NCI-H1417 treated with DMSO at 0.1 percent for 48 hours (cell line): ENCODE data around the gene LRRC8C.
"Not testable (repeated sequence)": the region's sequence is repeated elsewhere in the genome, so short reads cannot be mapped to it uniquely, and the experiment has no call there.

Experiments used
- DNase-seq: peaks from one replicate; lab custom pipeline; 2025; lab: John Stamatoyannopoulos, UW

The LRRC8C gene

DNA sequence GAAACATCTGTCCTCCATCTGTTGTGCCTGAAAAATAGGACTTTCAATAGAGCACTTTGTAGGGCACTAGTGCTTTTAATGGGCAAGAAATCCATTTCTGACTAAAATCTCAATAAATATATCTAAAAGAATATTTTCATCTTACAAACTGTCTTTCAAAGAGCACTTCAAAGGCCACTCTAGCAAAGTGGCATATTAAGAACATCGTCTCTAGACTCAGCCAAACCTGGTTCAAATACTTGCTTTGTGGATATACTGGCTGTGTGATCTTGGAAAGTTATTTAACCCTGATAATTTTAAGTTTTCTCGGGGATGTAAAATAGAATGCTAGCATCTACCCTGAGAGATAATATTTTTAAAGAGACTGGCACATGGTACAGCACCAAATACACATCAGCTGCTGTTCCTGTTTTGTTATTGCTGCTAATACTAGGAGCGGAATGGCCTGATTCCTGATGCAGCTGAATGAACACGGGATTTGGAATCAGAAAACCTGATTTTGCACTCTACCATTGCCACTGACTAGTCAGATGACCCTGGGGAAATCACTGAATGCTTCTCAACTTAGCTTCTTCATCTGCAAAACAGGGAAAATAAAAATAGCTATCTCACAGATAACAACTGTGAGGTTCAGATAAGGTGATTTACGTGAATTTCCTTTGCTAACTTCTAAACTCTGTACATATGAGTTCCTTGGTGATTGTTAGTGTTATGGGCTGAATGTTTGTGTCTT is 25.2 kb upstream of the LRRC8C start:
- no peak for DNase-seq

DNA sequence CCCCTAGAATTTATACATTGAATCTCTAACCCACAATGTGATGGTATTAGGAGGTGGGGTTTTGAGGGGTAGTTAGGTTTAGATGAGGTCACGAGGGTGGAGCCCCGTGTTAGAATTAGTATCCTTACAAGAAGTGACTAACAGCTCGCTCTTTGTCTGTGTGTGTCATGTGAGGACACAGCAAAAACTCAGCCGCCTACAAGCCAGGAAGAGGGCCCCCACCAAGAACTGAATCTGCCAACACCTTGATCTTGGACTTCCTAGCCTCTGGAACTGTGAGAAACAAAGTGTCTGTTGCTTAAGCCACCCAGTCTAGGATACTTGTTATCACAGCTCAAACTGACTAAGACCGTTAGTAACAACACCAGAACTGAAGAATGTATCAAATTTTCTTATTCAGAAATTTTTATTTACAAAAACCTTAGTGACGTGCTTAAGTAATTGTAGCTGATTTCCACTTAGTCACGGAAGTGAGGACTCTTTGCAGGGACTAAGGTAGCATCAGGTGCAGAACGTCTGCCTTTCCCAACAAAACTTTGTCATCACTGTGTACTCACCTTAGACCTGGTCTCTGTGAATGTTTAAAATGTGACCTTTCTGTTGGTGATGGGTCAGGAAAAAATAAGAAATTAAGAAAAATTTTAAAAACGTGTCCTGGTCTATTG is 24.5 kb upstream of the LRRC8C start:
- DNase-seq: no peak

DNA sequence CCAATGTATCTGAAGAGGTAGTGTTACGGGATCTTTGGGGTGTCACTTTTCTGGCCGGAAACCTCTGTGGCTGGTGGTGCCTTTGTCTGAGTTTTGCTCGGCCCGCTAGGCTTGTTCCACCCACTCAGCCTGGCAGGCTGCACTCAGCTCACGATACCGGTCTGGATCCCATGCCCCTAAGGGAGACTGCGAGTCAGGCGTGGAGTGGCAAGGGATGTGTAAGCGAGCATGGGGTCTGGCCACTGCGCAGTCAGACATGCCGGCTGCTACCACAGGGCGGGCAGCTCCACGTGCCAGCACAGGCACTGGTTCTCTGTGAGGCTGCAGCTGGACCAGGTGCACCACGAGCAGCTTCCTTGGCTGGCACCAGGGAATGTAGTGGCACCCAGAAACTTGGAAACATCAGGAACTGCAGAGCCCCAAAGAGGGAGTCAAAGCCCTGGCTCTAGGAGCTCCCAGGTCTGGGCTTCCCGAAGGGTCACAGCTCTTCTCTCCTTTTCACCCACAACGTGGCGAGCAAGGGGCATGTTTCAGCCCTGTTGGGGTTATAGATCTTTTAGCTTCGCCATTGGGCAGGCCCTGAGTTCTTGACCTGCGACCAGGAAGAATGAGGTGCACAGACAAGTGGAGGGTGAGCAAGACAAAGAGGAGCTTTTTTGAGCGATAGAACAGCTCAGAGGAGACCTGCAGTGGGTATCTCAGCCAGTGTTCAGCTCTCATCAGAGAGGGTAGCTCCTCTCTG is 23.8 kb upstream of the LRRC8C start:
- no peak for DNase-seq

DNA sequence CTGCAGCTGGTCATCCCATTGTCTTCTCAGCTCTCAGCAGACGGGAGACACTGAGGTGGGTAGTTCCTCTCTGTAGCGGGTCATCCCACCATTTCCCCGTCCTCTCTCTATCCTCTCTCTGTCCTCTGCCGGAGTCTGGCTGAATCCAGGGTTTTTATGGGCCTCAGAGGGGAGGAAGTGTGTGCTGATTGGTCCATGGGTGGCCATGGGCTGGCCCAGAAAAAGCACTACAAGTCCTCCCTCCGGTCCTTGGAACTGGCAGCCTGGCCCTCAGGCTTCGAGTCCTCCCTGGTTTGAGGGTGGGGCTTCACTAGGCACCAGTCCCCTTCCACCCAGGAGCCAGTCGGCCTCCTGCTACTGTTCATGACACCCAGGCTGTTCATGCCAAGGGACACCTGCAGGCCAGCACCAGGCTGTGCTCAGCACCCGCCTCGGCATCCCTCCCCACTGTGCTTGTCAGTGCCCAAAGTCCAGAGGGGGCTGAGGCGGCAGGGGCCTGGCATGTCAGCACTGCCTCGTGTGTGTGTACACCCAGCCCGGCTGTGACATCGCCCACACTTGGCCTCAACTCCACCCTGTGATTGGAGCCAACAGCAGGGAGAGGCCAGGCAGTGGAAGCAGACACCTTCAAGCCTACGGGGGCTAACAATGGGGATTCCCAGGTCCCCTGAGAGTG is 23.0 kb upstream of the LRRC8C start:
- DNase-seq: no peak

DNA sequence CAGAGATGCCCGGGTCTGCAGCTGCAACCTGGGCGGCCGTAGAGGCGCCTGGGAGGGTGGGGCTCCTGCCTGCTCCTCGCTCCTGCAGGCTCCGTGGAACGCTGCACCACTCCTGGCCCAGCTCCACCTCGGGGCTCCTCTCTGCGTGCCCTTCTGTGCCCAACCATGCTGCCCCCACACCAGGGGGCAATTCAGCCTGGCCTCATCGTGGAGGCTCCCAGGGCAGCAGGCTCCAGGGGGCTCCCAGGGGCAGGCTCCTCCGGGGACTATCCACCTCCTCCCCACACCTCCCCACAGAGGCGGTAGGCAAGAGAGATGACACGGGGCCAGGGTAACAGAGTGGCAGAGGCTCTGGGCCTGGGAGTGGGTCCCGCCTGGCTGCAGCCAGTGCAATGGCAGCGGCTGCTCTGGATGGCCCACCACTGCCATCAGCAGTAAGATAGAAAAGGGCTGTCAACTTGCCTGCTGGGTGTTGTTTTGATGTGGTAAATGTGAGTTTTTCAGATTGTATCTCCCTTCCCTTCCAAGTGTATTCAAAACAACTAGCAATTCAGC is 22.4 kb upstream of the LRRC8C start:
- no peak for DNase-seq

DNA sequence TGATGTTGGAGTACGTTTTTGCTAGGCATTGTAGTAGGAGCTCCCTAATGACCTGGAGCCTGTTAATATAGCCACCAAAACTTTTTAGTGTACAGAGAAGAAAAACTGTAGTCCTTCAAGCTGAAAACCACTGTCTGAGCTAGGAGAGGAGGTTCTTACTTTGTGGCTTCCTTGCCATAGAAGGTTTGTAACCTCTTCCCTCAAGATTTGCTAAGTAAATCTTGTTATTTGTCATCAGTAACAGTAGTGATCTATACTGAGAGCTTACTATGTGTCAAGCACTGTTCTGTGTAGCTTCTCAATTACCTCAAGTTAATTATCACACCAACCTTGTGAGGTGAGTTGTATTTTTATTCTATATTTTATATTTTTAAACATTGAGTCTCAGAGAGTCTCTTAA is 21.2 kb upstream of the LRRC8C start:
- no peak for DNase-seq

DNA sequence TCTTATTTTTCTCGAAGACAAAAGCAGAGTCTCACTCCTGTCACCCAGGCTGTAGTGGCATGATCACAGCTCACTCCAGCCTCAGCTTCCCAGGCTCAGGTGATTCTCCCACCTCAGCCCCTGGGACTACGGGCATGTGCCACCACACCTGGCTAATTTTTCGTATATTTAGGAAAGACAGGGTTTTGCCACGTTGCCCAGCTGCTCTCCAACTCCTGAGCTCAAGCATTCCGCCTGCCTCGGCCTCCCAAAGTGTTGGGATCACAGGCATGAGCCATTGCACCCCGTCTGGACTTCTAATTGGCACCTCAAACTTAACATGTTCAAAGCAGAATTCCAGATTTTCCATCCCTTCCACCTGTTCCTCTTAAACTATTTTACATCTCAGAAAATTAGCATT is 19.0 kb upstream of the LRRC8C start:
- no peak for DNase-seq

DNA sequence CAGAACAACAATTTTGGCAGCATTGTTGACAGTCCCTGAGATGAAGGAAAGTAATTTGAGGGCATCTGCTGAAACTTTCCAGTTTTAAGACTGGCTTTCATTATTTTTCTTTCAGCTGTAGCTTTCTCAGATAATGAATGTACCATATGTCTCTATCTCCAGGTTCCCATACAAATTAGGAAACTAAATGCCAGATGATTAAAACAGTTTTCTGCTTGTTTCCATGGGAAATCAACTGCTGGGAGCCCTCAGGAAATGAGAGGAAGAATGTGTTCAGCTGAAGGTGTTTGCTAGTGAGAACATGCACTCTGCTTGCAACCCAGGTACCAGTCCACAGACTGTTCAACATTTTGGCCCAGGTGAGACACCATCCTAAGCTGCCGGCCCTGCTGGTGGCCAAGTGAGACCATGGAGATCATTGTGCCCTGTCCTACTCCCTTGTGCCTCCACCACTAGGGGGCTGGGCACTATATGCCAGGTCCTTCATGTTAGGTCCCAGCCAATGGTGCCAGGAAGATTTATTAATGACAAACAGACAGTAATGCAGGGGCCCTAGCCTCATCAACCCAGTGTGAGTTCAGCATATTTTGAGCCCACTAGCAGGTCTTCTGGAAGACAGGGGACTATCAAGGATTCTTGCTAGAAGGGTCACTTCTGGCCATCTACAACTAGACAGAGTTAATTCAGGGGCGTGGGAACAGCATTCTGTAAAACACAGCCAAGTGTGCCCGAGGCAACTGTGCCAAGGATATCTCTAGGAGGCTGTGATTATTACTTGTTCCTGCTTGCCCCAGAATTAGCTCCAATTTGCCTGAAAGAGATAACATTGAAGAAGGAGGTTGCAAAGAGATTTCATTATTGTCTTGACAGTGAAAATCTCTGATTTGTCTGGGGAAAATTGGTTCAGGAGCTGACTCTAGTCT is 17.0 kb upstream of the LRRC8C start:
- no peak for DNase-seq

DNA sequence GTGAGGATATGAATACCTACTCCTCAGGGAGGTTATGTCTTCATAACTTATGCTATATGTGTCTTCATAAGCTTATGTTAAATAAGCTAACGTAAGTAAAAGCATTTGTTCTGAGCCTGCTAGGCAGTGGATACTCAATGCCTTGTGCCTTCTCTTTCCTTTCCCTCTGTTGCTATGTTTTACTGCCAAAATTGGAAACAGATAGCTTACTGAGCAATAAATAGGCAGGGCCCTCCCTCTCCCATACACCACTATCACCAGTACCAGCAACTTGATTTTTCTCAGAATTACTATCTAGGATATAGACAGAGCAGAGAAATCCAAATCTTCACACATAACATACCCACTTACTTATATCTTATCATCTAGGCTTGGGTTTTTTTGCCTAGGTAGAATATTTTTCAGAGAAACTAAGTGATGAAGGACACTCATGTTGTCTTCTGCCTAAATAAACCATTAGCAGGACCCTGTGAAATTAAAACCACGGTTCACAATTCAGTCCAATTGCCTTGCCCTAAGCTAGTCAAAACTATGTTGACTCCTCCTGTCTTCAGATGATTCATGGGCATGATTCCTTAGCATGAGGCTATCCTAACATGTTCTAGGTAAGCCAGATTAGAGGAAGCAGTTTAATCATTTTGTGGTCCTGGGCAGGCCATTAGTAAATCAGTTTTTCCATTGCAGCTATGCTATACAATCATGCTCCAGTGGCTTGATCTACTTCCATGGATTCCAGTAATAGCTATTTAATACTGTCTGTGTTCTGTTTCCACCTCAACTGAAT is 15.9 kb upstream of the LRRC8C start:
- no peak for DNase-seq

DNA sequence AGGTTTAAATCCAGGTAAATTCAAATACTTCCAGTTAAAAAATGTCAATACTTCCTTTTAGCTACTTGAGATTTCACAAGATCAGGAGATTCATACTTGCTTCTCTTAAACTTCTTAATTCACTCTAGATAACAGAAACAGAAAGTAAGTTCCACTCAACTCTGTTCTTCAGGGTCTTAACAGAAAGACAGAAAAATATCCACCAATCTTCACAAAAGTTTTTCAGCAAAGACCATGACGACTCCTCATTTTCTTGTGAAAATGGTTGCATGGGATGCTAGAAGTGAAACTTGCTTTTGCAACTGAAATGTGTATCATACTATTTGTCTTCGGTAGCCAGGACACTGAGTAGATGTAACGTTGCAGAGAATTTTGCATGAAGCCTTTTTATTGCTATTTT is 12.3 kb upstream of the LRRC8C start:
- no peak for DNase-seq

DNA sequence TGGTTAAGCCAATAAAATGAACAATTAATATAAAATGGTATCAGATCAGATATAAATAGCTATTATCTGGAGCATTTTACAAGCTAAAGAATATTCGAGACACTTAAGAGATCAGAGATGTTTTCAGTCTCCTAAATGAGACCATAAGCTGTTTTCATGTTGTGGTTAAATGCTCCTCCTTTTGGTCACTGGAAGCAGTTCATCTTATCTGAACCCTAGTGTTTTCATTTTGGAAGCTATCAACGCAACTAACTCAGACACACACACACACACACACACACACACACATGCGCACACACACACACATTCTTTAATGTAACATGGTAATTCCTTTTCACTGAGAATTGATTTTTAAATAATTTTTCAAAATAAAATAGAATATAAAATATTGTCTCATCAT is 10.0 kb upstream of the LRRC8C start:
- DNase-seq: no peak

DNA sequence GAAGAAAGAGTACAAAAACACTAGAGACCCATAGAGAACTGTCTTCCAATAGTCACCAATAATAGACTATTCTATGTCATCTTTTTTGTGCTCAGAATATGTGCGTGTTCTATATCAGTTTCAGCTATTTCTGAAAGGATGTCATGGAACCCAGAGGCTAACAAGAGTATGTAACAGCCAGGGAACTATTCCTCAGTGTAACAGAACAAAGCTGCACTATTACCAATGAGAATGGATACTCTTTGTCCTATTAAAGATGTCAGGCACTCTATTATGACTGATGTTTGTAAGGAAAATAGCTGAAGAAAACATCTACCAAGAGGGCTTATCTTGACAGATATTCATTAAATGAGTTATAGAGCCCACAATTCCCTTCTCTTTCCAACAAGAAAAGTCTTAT is 8.6 kb upstream of the LRRC8C start:
- DNase-seq: no peak

DNA sequence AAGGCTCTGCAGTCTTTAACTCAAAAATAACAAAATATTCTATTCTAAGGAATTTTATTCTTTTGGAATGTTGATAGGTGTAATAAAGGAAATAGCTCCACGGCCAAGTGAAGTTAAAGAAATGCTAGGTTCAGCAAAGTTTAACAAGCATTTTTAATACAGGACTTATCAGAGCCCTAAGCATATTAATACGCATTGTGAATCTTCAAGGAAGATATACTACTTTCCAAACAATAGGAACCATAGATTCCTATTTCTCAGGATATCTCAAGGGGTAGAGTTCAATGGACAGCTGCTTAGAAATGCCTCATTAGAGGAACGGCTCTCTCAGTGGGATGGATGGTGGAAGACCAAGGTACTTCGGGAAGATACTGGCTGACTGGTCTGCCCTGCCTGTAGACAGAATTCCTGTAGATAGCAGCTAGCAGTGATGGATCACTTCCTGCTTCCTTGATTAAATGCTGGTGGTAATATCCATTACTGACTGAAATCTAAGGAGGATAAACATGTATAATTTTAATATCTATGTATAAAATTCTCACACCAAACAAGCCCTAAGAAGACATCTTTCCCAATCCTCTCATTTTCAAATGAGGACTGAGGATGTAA is 8.1 kb upstream of the LRRC8C start:
- no peak for DNase-seq

DNA sequence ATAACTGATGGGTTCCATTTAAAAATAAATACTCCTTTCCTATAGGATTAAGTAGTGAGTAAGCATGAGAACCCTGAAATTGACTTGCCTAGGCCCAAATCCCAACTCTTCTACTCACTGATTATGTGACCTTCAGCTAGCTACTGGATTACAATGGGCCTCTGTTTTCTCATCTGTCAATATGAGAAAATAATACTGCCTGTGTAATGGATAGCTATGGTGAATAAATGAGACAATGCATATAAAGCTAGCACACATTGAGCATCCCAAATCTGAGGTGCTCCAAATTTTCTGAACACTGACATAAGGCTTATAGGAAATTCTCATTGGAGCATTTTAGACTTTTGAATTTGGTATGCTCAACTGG is 5.3 kb upstream of the LRRC8C start:
- DNase-seq: no peak

DNA sequence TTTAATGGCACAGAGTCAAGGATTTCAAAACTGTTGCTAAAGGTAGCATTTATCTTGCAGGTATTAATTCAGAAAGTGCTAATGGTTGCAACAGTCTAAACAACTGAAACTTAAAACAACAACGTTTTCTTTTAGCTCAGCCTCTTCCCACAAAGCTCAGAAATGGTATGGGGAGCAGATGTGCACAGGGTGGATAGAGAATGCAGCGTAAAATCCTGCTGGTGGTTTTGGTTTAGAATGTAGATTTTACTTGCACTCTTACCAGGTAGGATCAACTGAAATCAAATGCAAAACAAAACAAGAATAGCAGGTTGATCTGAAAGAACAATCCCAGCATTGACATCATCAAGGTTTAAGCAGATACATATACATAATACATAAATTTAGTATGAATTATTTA is 3.8 kb upstream of the LRRC8C start:
- DNase-seq: no peak

DNA sequence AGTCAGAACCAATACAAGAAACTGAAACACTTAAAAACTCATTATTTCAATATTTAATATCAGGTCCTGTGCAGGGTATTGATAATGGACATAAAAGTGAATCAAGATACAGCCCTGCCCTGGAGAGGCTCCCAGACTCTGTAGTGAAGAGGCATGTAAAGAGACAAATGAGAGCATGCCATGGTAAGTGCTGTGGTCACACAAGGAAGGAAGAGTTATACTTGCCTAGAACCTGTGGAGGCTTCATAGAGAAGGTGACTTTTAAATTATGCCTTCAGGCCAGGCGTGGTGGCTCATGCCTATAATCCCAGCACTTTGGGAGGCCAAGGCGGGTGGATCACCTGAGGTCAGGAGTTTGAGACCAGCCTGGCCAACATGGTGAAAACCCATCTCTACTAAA is 3.3 kb upstream of the LRRC8C start:
- DNase-seq: not testable (repeated sequence)

DNA sequence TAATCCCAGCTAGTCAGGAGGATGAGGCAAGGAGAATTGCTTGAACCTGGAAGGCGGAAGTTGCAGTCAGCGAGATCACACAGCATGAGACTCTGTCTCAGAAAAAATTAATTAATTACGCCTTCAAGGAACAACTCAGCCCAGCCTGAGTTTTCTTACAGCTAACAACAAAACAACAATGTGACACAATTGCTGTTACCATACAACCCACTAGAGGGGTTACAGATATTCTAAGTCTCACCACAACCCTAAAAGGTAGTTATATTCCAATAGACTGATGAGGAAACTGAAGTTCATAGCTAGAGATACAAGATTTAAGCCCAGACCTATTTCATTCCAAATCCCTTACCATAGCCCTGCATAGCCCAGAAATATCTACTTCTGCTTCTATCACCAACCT is 2.9 kb upstream of the LRRC8C start:
- no peak for DNase-seq

DNA sequence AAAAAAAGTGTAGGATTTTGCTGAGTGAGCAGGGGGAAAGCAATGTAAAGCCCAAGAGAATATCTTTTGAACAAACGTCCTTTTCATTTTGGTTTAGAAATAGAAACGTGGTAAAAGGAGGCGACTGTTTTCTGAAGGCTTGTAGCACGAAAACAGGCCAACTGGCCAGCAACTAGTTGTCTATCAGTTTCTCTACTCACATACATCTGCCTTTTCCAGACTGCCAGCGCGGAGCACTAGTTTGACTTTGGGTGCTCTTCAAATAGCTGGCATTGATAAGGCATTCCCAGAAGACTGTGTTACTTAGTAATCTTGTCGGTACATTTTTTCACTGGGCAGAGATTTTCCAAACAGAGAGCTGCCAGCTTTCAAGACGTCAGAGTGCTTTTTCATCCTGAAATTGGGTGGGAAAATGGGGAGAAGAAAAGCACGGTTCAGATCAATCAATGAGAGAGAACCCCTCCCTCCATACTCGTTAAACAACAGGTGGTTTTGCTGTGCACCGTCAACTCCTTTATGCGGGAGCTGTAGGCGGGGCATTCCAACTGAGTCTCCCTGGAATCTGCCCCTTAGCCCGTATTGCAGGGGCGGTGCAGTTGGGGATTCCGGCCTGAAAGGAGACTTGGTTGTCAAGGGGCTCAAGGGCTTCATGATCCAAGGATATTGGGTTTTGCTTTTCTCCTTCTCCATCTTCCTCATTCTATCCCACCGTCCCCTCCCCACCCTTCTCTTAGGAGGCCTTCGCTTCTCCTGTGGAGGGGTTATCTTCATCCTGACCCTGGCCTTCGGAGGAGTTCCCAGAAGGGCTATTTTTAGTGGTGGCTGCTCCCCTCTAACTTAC is 884 bp upstream of the LRRC8C start:
- no peak for DNase-seq

DNA sequence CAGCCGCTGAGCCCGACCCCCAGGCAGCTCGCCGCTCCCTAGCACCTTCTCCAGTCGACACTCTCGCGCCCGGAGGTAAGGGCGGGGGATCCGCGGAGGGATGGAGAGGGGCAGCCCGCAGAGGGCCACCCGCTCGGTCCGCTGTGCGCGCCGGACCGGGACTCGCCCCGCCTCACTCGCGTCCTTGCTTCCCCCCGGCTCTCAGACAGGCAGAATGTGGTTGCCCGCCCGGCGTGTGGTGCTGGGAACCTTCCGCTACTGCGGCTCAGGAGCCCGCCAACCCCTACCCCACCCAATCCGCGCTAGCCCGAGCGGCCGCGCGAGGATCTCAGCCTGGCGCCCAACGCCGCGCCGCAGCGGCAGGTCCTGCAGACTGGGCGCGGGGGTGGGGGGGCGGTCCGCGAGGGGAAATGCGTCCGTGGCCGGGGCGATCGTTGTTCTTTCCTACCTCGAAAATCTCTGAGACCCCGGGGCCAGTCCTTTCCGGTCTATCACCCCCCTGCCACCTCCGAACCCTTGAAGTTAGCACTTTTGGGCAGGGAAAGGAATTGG is 404 bp downstream of the LRRC8C start:
- no peak for DNase-seq
